Measurements from ENCODE around the gene CNOT6.
A peak's percentile ranks its signal among the peaks of the same experiment; 100 is the strongest.

The CNOT6 gene

GRCh38 chr5:180532268-180532667, 38.1 kb downstream of the CNOT6 start:
- TF ChIP-seq CTCF (IDR thresholded peaks at IDR 0.05; ENCODE audit: low read depth, low read length): no peak
- TF ChIP-seq EZH2phosphoT487 (IDR thresholded peaks at IDR 0.05; ENCODE audit: low read depth): no peak
- Histone ChIP-seq H3K4me3 (ENCODE audit: low read length) (no peak overlapping the region), H3K9ac (ENCODE audit: low read length) (no peak overlapping the region), H3K4me2 (ENCODE audit: low read length) (no peak overlapping the region), H3K79me2 (ENCODE audit: low read length) (peaks cover 39% of the 10 kb centered on the region), H3K27me3 (ENCODE audit: low read depth, low read length) (no peaks in the 10 kb centered on the region), H3K9me3 (ENCODE audit: insufficient read depth, low read length) (no peaks in the 10 kb centered on the region), H3K36me3 (replicated peaks; ENCODE audit: low read depth, low read length) (peaks cover 47% of the 10 kb centered on the region), H3K4me1 (ENCODE audit: low read length) (no peaks in the 10 kb centered on the region), H3K27ac (ENCODE audit: low read length) (no peak overlapping the region), H2AFZ (ENCODE audit: low read depth, low read length) (no peak overlapping the region), H4K20me1 (ENCODE audit: insufficient read depth, low read length) (no peaks in the 10 kb centered on the region; the same call in 1 of the 2 replicates)

- no peak overlapping the region for H3K4me3 ChIP-seq (ENCODE audit: low read length)
- no peak overlapping the region for H3K9ac ChIP-seq (ENCODE audit: low read length)
- H3K9me3 ChIP-seq (ENCODE audit: insufficient read depth, low read length): no peaks in the 10 kb centered on the region
- no peaks in the 10 kb centered on the region for H3K4me1 ChIP-seq (ENCODE audit: low read length)
- H3K27me3 ChIP-seq (ENCODE audit: low read depth, low read length): no peaks in the 10 kb centered on the region
- H2AFZ ChIP-seq (ENCODE audit: low read depth, low read length): no peak overlapping the region
- H3K4me2 ChIP-seq (ENCODE audit: low read length): no peak overlapping the region
- H3K79me2 ChIP-seq (ENCODE audit: low read length): peaks cover 33% of the 10 kb centered on the region
- H3K36me3 ChIP-seq (replicated peaks; ENCODE audit: low read depth, low read length): peaks cover 43% of the 10 kb centered on the region
- H3K27ac ChIP-seq (ENCODE audit: low read length): no peak overlapping the region
- no peaks in the 10 kb centered on the region; the same call in 1 of the 2 replicates for H4K20me1 ChIP-seq (ENCODE audit: insufficient read depth, low read length)
- TF ChIP-seq CTCF (IDR thresholded peaks at IDR 0.05; ENCODE audit: low read depth, low read length) (no peak), EZH2phosphoT487 (IDR thresholded peaks at IDR 0.05; ENCODE audit: low read depth) (no peak)
Measured at GRCh38 chr5:180533845-180534244, 39.7 kb downstream of the CNOT6 start.

- H4K20me1 ChIP-seq (ENCODE audit: insufficient read depth, low read length): peaks cover 7% of the 10 kb centered on the region
- TF ChIP-seq EZH2phosphoT487 (IDR thresholded peaks at IDR 0.05; ENCODE audit: low read depth): no peak
- TF ChIP-seq CTCF (IDR thresholded peaks at IDR 0.05; ENCODE audit: low read depth, low read length): no peak
- no peaks in the 10 kb centered on the region for H3K27me3 ChIP-seq (ENCODE audit: low read depth, low read length)
- no peak overlapping the region for H3K27ac ChIP-seq (ENCODE audit: low read length)
- H3K79me2 ChIP-seq (ENCODE audit: low read length): peaks cover 34% of the 10 kb centered on the region
- no peaks in the 10 kb centered on the region for H3K9me3 ChIP-seq (ENCODE audit: insufficient read depth, low read length)
- H3K4me2 ChIP-seq (ENCODE audit: low read length): no peak overlapping the region
- H3K36me3 ChIP-seq (replicated peaks; ENCODE audit: low read depth, low read length): peaks cover 35% of the 10 kb centered on the region
- no peak overlapping the region for H3K9ac ChIP-seq (ENCODE audit: low read length)
- H2AFZ ChIP-seq (ENCODE audit: low read depth, low read length): no peak overlapping the region
- no peak overlapping the region for H3K4me3 ChIP-seq (ENCODE audit: low read length)
- peaks cover 9% of the 10 kb centered on the region for H3K4me1 ChIP-seq (ENCODE audit: low read length)
Measured at GRCh38 chr5:180535573-180535972, 41.4 kb downstream of the CNOT6 start.

- peaks cover 10% of the 10 kb centered on the region for H4K20me1 ChIP-seq (ENCODE audit: insufficient read depth, low read length)
- peaks cover 62% of the 10 kb centered on the region for H3K79me2 ChIP-seq (ENCODE audit: low read length)
- H3K4me1 ChIP-seq (ENCODE audit: low read length): peaks cover 12% of the 10 kb centered on the region
- H3K27me3 ChIP-seq (ENCODE audit: low read depth, low read length): no peaks in the 10 kb centered on the region
- H3K27ac ChIP-seq (ENCODE audit: low read length): peak overlapping the region; percentile 26; the same call in 1 of the 2 replicates
- H2AFZ ChIP-seq (ENCODE audit: low read depth, low read length): no peak overlapping the region
- H3K9ac ChIP-seq (ENCODE audit: low read length): no peak overlapping the region
- no peaks in the 10 kb centered on the region for H3K9me3 ChIP-seq (ENCODE audit: insufficient read depth, low read length)
- peak overlapping the region; percentile 15; the same call in 1 of the 2 replicates for H3K4me3 ChIP-seq (ENCODE audit: low read length)
- TF ChIP-seq EZH2phosphoT487 (IDR thresholded peaks at IDR 0.05; ENCODE audit: low read depth): no peak
- no peak for TF ChIP-seq CTCF (IDR thresholded peaks at IDR 0.05; ENCODE audit: low read depth, low read length)
- peak overlapping the region; percentile 45 for H3K4me2 ChIP-seq (ENCODE audit: low read length)
- peaks cover 36% of the 10 kb centered on the region for H3K36me3 ChIP-seq (replicated peaks; ENCODE audit: low read depth, low read length)
Measured at GRCh38 chr5:180540050-180540694, 46.0 kb downstream of the CNOT6 start.
